Astrocyte (in vitro differentiated cells and primary cell): Measurements from ENCODE around the gene CCDC57.

Experiments used
- EZH2 ChIP-seq: IDR thresholded peaks from 2 replicates; pipeline ENCODE4 v1.6.1; 2012; ENCODE audit warnings: mild to moderate bottlenecking, low read length, inconsistent platforms; ENCODE audit not compliant: insufficient read depth
- TF ChIP-seq, protein P1 (sequence below): IDR thresholded peaks from 2 replicates; pipeline ENCODE4 v1.5.1; 2011; ENCODE audit warnings: low read depth, mild to moderate bottlenecking, inconsistent platforms, low read length, moderate library complexity; ENCODE audit not compliant: insufficient read depth

DNA sequence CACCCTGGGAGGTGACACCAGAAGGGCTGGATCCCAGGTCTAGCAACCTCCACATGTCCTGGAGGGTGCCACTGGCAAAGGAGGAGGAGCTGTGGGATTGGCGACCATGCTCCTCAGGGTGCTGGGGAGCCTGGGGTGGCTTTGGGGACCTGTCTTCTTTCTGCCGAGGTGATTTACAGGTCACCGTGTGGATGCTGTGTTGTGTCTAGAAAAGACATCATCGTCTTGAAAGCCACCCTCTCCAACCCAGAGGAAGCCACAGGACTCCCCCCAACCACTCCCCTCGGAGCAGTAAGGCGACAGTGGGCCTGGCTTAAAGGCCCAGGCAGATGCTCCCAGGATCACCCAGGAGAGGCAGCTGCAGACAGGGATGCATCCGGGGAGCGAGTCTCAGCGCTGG, 84.9 kb downstream of the CCDC57 start:
- TF ChIP-seq, protein P1, sequence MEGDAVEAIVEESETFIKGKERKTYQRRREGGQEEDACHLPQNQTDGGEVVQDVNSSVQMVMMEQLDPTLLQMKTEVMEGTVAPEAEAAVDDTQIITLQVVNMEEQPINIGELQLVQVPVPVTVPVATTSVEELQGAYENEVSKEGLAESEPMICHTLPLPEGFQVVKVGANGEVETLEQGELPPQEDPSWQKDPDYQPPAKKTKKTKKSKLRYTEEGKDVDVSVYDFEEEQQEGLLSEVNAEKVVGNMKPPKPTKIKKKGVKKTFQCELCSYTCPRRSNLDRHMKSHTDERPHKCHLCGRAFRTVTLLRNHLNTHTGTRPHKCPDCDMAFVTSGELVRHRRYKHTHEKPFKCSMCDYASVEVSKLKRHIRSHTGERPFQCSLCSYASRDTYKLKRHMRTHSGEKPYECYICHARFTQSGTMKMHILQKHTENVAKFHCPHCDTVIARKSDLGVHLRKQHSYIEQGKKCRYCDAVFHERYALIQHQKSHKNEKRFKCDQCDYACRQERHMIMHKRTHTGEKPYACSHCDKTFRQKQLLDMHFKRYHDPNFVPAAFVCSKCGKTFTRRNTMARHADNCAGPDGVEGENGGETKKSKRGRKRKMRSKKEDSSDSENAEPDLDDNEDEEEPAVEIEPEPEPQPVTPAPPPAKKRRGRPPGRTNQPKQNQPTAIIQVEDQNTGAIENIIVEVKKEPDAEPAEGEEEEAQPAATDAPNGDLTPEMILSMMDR = no peak
- TF ChIP-seq EZH2 = no peak
